ENCODE measurements around the gene TNNT3.

- TF ChIP-seq, protein P1, sequence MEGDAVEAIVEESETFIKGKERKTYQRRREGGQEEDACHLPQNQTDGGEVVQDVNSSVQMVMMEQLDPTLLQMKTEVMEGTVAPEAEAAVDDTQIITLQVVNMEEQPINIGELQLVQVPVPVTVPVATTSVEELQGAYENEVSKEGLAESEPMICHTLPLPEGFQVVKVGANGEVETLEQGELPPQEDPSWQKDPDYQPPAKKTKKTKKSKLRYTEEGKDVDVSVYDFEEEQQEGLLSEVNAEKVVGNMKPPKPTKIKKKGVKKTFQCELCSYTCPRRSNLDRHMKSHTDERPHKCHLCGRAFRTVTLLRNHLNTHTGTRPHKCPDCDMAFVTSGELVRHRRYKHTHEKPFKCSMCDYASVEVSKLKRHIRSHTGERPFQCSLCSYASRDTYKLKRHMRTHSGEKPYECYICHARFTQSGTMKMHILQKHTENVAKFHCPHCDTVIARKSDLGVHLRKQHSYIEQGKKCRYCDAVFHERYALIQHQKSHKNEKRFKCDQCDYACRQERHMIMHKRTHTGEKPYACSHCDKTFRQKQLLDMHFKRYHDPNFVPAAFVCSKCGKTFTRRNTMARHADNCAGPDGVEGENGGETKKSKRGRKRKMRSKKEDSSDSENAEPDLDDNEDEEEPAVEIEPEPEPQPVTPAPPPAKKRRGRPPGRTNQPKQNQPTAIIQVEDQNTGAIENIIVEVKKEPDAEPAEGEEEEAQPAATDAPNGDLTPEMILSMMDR (IDR thresholded peaks at IDR 0.05), result no peak
- no peak for TF ChIP-seq POLR2A (IDR thresholded peaks at IDR 0.05)
These were observed 30.7 kb upstream of the TNNT3 start for GRCh38 chr11:1888811-1889210.

Data from testis (tissue), 2 donors.